ENCODE data around the gene PSMA7.
A peak's percentile ranks its signal among the peaks of the same experiment; 100 is the strongest.
"Not testable (repeated sequence)": the region's sequence is repeated elsewhere in the genome, so short reads cannot be mapped to it uniquely, and the experiment has no call there.

Gene PSMA7

GRCh38 chr20:62156254-62156556 is 13.0 kb upstream of the PSMA7 start:
- no peak for DNase-seq (ENCODE audit: low spot score)
- no peak for FAIRE-seq

- FAIRE-seq (no peak), DNase-seq (ENCODE audit: low spot score) (no peak)
These were observed 12.4 kb upstream of the PSMA7 start for GRCh38 chr20:62155428-62156253.

- FAIRE-seq (no peak), DNase-seq (ENCODE audit: low spot score) (no peak)
These were observed 8.7 kb upstream of the PSMA7 start for GRCh38 chr20:62151835-62152364.

- DNase-seq (ENCODE audit: low spot score) = no peak
- no peak for FAIRE-seq
These were observed 8.0 kb upstream of the PSMA7 start for GRCh38 chr20:62151225-62151624.

GRCh38 chr20:62150310-62150575 is 7.0 kb upstream of the PSMA7 start:
- FAIRE-seq = no peak
- no peak for DNase-seq (ENCODE audit: low spot score)

GRCh38 chr20:62149532-62150309 is 6.5 kb upstream of the PSMA7 start:
- no peak for DNase-seq (ENCODE audit: low spot score)
- no peak for FAIRE-seq

GRCh38 chr20:62148908-62149314 is 5.7 kb upstream of the PSMA7 start:
- DNase-seq (ENCODE audit: low spot score) (no peak), FAIRE-seq (no peak)

- not testable (repeated sequence) for FAIRE-seq; DNase-seq (ENCODE audit: low spot score)
These were observed 5.2 kb upstream of the PSMA7 start for GRCh38 chr20:62148383-62148782.

- FAIRE-seq = no peak
- DNase-seq (ENCODE audit: low spot score) = no peak
These were observed 4.3 kb upstream of the PSMA7 start for GRCh38 chr20:62147528-62147927.

GRCh38 chr20:62147125-62147524 is 3.9 kb upstream of the PSMA7 start:
- DNase-seq (ENCODE audit: low spot score) = no peak
- no peak for FAIRE-seq

- FAIRE-seq (no peak), DNase-seq (ENCODE audit: low spot score) (no peak)
These were observed 3.0 kb upstream of the PSMA7 start for GRCh38 chr20:62146019-62146755.

GRCh38 chr20:62145688-62146018 is 2.5 kb upstream of the PSMA7 start:
- FAIRE-seq (no peak), DNase-seq (ENCODE audit: low spot score) (no peak)

GRCh38 chr20:62143957-62144825 is 997 bp upstream of the PSMA7 start:
- FAIRE-seq = no peak
- DNase-seq (ENCODE audit: low spot score) = peak; percentile 80

- peak; percentile 32 for DNase-seq (ENCODE audit: low spot score)
- no peak for FAIRE-seq
These were observed 728 bp downstream of the PSMA7 start for GRCh38 chr20:62142252-62143080.

- peak; percentile 46 for DNase-seq (ENCODE audit: low spot score)
- no peak for FAIRE-seq
These were observed 1.6 kb downstream of the PSMA7 start for GRCh38 chr20:62141397-62142251.

GRCh38 chr20:62141043-62141396 is 2.2 kb downstream of the PSMA7 start:
- FAIRE-seq = no peak

GRCh38 chr20:62139636-62140035 is 3.6 kb downstream of the PSMA7 start:
- DNase-seq (ENCODE audit: low spot score) (no peak), FAIRE-seq (no peak)

More at GRCh38 chr20:62141043-62141396, 2.2 kb downstream of the PSMA7 start:
- DNase-seq (ENCODE audit: low spot score) = no peak

- no peak for FAIRE-seq
- DNase-seq (ENCODE audit: low spot score) = no peak
These were observed 4.3 kb downstream of the PSMA7 start for GRCh38 chr20:62138912-62139311.

GRCh38 chr20:62138204-62138543 is 5.0 kb downstream of the PSMA7 start:
- FAIRE-seq (no peak), DNase-seq (ENCODE audit: low spot score) (no peak)
